ENCODE measurements around the gene S100A3. TPM values are rescaled to one million over a fixed set of nuclear protein-coding genes. Genes with fewer than 3 reads are reported as not detected.

S100A3 gene
- 0.47 TPM in 1 of 2 replicates, not detected in the other for total RNA-seq (2021; fragmentation: NEBNext Ultra II Directional; extraction: Animal tissue kit (Norgen Biotek cat#: 25700))
- polyA plus RNA-seq (2011; rRNA removed), result 0.26 and 0.77 TPM in 2 replicates
- 1.1 TPM for polyA plus RNA-seq (2011; cell fraction: cytosol; rRNA removed)
- 0.43 TPM for polyA plus RNA-seq (2011; cell fraction: nucleus; rRNA removed)
- not detected in 4 replicates for polyA plus RNA-seq (2012, experiment 1 of 2)
- polyA plus RNA-seq (2012, experiment 2 of 2), result not detected
- polyA plus RNA-seq (2013, experiment 1 of 2), result 0.14 TPM
- 0.24 TPM for polyA plus RNA-seq (2013, experiment 2 of 2)
- polyA minus RNA-seq (2011; rRNA and poly(A)+ RNA removed), result not detected in 2 replicates
- polyA minus RNA-seq (2011; cell fraction: cytosol; rRNA and poly(A)+ RNA removed), result not detected
- polyA minus RNA-seq (2011; cell fraction: nucleus; rRNA and poly(A)+ RNA removed), result not detected
- long read RNA-seq, experiment 1, result 0 reads
- long read RNA-seq, experiment 2, result 0 reads

GRCh38 chr1:153548722-153549688 is at the start of gene S100A3:
TSS of gene S100A3 (minus strand) at chr1:153549258. CDS start at chr1:153548485, 773 bp downstream.
- H3K27ac ChIP-seq (ENCODE audit: low read depth, low read length), result no peak within 1 kb of the TSS
- no peak within 1 kb of the TSS for H3K9ac ChIP-seq (replicated peaks in 1 of 4; ENCODE audit: extremely low read depth in 1 of 4, low read depth in 3 of 4, low read length in 3 of 4)
- no peak within 1 kb of the TSS for H3K23ac ChIP-seq (ENCODE audit: insufficient read length)
- no peak within 1 kb of the TSS for H4K5ac ChIP-seq (ENCODE audit: insufficient read length, low read depth, low read length)
- WGBS, 2 experiments (ENCODE audit: extremely low coverage in 1 of 2, insufficient coverage in 1 of 2, insufficient read length in 1 of 2, insufficient replicate concordance in 2 of 2, low coverage in 1 of 2, low lambda C conversion rate in 2 of 2, missing lambda C conversion rate in 1 of 2), result 84% methylated on average over 14 of the region's 14 CpGs; no CpG with 5 or more reads in 1 of the 2 experiments
- no peak within 1 kb of the TSS for H3K4me2 ChIP-seq (ENCODE audit: insufficient read depth in 1 of 2, low read depth in 2 of 2, low read length in 2 of 2)
- H2AK5ac ChIP-seq (ENCODE audit: low read depth, low read length), result no peak within 1 kb of the TSS; the same call in 1 of the 2 replicates
- H2BK20ac ChIP-seq (ENCODE audit: low read length), result no peak within 1 kb of the TSS; the same call in 1 of the 2 replicates
- no peak within 1 kb of the TSS for H3K4me3 ChIP-seq (ENCODE audit: extremely low read depth in 1 of 4, insufficient read depth in 2 of 4, low read depth in 3 of 4, low read length in 4 of 4)
- H2BK120ac ChIP-seq (replicated peaks; ENCODE audit: low read depth, low read length), result no peak within 1 kb of the TSS
- no peak for TF ChIP-seq FOSL1 (IDR thresholded peaks at IDR 0.05; ENCODE audit: insufficient read depth, low read depth, low read length)
- TF ChIP-seq EP300 (IDR thresholded peaks at IDR 0.05; ENCODE audit: borderline replicate concordance in 1 of 2, low read depth in 2 of 2, low read length in 2 of 2), result peak in 1 of 2 experiments; percentile 70; a peak in 1 of 3 replicates
- no peak for TF ChIP-seq SP4 (IDR thresholded peaks at IDR 0.05; ENCODE audit: low read length)
- H3K18ac ChIP-seq (ENCODE audit: extremely low read depth, low read length), result peak within 1 kb of the TSS; percentile 78
- ChIA-PET POLR2A (ENCODE audit: partially characterized antibody) (interaction anchor here (0.9 to 1.5 kb wide), 5 partner anchors 16 to 85 kb away, joined by 3 to 5 read pairs (median 4); partner anchors contain the start of genes CHTOP and S100A16), CTCF (ENCODE audit: partially characterized antibody) (interaction anchor here (0.8 to 12.9 kb wide), 8 partner anchors 8 to 79 kb away, joined by 3 to 165 read pairs (median 10); partner anchors contain the start of genes S100A1, S100A13, S100A5 and S100A6)
- no peaks in the 10 kb centered on the region for H3K79me2 ChIP-seq (ENCODE audit: control insufficient read depth in 1 of 2, insufficient read depth in 2 of 2, low read length in 2 of 2)
- 0 out of 2 replicates have a peak within 1 kb of the TSS, but pooled peaks have one; percentile 56 for H2BK5ac ChIP-seq (ENCODE audit: low read depth, low read length)
- no peaks in the 10 kb centered on the region for H3K9me3 ChIP-seq (ENCODE audit: insufficient read depth in 2 of 2, low read depth in 1 of 2, low read length in 1 of 2)
- FAIRE-seq, result no peak
- peaks cover 6% of the 10 kb centered on the region for H3K23me2 ChIP-seq (ENCODE audit: low read depth, low read length)
- no peak for DNase-seq (ENCODE audit: low read depth in 1 of 2, low spot score in 2 of 2)
- no peak within 1 kb of the TSS for H3K56ac ChIP-seq (replicated peaks; ENCODE audit: insufficient read length, low read depth, low read length)
- H3K4ac ChIP-seq (replicated peaks; ENCODE audit: insufficient read length, low read depth, low read length), result no peak within 1 kb of the TSS
- no peaks in the 10 kb centered on the region for H4K20me1 ChIP-seq (replicated peaks in 1 of 2; ENCODE audit: control insufficient read depth in 1 of 2, insufficient read depth in 2 of 2, low read length in 2 of 2)
- H3K4me1 ChIP-seq (replicated peaks in 1 of 4; ENCODE audit: control insufficient read depth in 3 of 4, insufficient read depth in 4 of 4, low read length in 3 of 4), result peaks cover 4 to 35% (median 21%) of the 10 kb centered on the region in 4 experiments
- no peaks in the 10 kb centered on the region for H3K79me1 ChIP-seq (ENCODE audit: low read depth, low read length)
- no peaks in the 10 kb centered on the region; a peak in 2 of 7 replicates for H3K27me3 ChIP-seq (replicated peaks in 1 of 4; ENCODE audit: control insufficient read depth in 3 of 4, extremely low read depth in 1 of 4, insufficient read depth in 3 of 4, low read length in 3 of 4)
- no peak within 1 kb of the TSS for H4K8ac ChIP-seq (ENCODE audit: extremely low read depth, insufficient read depth, low read length)
- no peak within 1 kb of the TSS for H4K91ac ChIP-seq (replicated peaks; ENCODE audit: insufficient read length, low read length)
- H2BK15ac ChIP-seq (ENCODE audit: low read length), result peak within 1 kb of the TSS; percentile 72; the same call in 1 of the 2 replicates
- no peak within 1 kb of the TSS for H2AFZ ChIP-seq (ENCODE audit: low read length)
- no peak within 1 kb of the TSS for H3K14ac ChIP-seq (ENCODE audit: insufficient read length)
- H2BK12ac ChIP-seq (ENCODE audit: low read depth, low read length), result peak within 1 kb of the TSS; percentile 60; the same call in 1 of the 2 replicates
- no peaks in the 10 kb centered on the region for H3K36me3 ChIP-seq (ENCODE audit: control insufficient read depth in 2 of 4, insufficient read depth in 4 of 4, low read length in 3 of 4)

Data from H1 (cell line).